GM21526 (cell line): ENCODE measurements around the gene SENP8.
"Not testable (repeated sequence)": the region's sequence is repeated elsewhere in the genome, so short reads cannot be mapped to it uniquely, and the experiment has no call there.

ENCODE experiments used
- ATAC-seq: cut with Tn5 transposase; IDR thresholded peaks from one replicate; pipeline ENCODE4 v1.9.1; 2021; ENCODE audit warnings: moderate library complexity; ENCODE audit not compliant: unreplicated experiment, low FRiP score

The SENP8 gene

DNA sequence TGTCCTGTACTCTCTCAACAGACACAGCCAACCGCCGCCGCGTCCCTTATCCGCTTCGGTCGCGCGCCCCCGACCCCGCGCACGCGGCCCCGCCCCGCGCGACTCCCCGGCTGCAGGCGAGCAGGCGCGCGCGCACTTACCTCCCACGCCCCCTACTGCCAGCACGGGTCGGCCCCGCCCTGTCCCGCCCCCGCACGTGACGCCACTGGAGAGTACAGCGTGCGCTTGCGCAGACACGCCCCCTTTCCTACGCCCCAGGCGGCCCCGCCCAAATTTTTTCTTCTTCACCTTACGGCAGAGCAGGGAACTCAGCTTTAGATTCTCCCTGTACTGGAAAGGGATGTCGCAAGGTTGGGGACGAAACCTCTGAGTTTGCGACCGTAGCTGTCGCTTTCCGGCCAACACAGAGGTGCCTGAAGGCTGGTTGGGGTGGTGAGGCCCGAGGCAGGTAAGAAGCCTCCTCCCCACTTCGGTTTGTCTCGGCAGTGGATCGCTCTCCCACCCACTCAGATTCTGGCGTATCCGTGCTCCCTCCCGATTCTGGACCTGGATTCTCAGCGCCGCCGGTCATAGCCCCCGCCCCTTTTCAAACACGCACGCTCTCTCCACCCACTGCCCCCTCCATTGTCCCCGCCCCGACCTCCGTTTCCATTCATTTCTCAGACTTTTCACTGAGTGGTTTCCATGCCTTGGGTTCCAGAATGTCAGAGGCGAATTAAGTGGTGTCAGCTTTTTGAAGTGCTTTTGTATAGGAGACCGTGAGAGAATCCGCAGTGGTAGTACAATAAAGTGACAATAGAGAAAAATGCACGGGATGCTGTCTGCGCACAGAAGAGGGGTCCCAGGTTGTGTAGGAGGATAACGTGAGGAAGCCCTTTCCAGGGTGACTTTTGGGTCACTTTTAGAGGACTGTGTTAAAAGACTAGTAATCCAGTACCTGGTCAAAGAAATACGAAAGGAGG is at the start of gene SENP8, which contains the start of gene MYO9A:
Gene SENP8, plus strand, starts transcription at position 387 of the 962 bp plus-strand sequence. CDS start 21,221 bp downstream, outside the sequence.
Gene MYO9A, minus strand, starts transcription at position 134 of the 962 bp plus-strand sequence. CDS start 71,587 bp downstream, outside the sequence.
- peak; percentile 55 for ATAC-seq

GRCh38 chr15:72068856-72069255 is 49.3 kb upstream of the SENP8 start:
- no peak for ATAC-seq

- ATAC-seq: no peak
Measured at GRCh38 chr15:72070817-72071447, 47.3 kb upstream of the SENP8 start.

- not testable (repeated sequence) for ATAC-seq
Measured at GRCh38 chr15:72071448-72071825, 46.8 kb upstream of the SENP8 start.

GRCh38 chr15:72074335-72075060 is 43.7 kb upstream of the SENP8 start:
- ATAC-seq: no peak

DNA sequence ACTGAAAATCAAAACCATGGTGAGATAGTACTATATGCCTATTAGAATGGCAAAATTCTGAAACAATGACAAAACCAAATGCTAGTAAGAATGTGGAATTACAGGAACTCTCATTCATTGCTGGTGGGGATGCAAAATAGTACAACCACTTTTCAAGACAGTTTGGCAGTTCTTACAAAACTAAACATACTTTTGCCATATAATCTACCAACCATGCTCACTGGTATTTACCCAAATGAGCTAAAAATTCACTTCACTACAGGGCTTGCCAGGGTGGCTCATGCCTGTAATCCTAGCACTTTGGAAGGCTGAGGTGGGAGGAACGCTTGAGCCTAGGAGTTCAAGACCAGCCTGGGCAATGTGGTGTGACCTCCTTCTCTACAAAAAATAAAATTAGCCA is 40.3 kb upstream of the SENP8 start:
- no peak for ATAC-seq

GRCh38 chr15:72078887-72079286 is 39.3 kb upstream of the SENP8 start:
- ATAC-seq: peak; percentile 70

DNA sequence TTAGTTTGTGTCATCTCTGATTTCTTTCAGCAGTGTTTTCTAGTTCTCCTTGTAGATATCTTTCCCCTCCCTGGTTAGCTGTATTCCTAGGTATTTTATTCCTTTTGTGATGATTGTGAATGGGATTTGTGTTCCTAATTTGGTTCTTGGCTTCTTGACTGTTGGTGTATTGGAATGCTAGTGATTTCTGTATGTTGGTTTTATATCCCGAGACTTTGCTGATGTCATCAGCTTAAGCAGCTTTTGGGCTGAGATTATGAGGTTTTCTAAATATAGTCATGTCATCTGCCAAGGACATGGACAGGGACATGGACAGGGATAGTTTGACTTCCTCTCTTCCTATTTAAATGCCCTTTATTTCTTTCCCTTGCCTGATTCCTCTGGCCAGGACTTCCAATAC is 36.0 kb upstream of the SENP8 start:
- no peak for ATAC-seq

GRCh38 chr15:72086010-72086697 is 32.0 kb upstream of the SENP8 start:
- no peak for ATAC-seq

GRCh38 chr15:72086920-72087648 is 31.1 kb upstream of the SENP8 start:
- ATAC-seq: no peak

DNA sequence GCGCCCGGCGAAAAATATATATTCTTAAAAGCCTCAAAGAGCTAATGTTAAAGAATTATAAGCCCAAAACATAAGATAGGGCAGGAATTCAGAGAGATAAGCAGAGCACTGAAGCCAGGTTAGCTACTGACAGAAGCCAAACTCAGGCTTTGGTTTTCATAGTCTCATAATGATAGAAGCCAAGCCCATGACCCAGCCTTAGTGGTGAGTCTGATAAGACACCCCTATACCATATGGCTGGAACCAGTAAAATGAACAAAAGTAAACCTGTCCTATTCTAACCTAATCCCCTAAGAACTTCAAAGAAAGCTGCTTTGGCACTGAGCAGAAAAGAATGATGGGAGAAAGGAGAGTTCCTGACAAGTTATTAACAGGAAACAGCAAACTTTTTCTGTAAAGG is 26.2 kb upstream of the SENP8 start:
- ATAC-seq: no peak

- no peak for ATAC-seq
Measured at GRCh38 chr15:72092691-72093090, 25.5 kb upstream of the SENP8 start.

GRCh38 chr15:72096796-72097195 is 21.4 kb upstream of the SENP8 start:
- no peak for ATAC-seq

DNA sequence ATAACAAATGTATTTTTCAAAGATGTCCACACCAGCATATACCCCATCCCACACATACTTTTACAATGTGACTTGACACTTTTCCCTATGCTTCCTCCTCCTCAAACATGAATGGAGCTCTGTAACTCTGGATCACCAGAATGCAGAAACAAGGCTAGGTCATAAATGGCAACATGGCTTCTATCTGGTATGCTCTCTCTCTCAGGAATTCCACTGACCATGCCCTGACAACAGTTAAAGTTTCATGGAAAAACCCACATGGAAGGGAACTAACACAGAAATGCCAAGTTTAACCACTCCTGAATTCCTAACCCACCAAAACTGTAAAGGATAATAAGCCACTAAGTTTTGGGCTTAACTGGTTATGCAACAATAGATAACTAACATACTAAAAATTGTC is 20.2 kb upstream of the SENP8 start:
- no peak for ATAC-seq

- no peak for ATAC-seq
Measured at GRCh38 chr15:72099155-72099554, 19.0 kb upstream of the SENP8 start.

- ATAC-seq: not testable (repeated sequence)
Measured at GRCh38 chr15:72100551-72100950, 17.7 kb upstream of the SENP8 start.

DNA sequence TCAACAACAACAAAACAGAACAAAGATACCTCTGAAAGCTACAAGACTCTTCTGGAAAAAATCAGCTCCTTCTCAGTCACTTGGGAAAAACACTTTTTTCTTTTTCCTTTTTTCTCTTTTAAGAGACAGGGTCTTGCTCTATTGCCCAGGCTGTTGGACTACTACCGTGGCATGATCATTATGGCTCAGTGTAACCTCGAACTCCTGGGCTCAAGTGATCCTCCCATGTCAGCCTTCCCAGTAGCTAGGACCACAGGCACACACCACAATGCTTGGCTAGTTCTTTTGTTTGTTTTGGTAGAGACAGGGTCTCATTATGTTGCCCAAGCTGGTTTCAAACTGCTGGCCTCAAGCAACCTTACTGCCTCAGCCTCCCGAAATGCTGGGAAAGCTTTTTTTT is 13.1 kb upstream of the SENP8 start:
- ATAC-seq: no peak

DNA sequence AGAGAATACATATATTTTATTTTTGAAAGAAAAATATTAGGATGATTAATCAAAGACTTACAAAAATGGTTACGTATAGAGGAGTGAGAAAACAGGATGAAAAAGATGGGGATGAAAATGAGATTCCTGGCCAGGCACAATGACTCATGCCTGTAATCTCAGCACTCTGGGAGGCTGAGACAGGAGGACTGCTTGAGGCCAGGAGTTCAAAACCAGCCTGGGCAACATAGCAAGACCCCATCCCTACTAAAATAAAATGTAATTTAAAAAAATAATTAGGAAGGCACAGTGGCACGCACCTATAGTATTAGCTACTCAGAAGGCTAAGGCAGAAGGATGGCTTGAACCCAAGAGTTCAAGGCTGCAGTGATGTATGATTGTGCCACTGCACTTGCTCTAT is 12.1 kb upstream of the SENP8 start:
- ATAC-seq: no peak

DNA sequence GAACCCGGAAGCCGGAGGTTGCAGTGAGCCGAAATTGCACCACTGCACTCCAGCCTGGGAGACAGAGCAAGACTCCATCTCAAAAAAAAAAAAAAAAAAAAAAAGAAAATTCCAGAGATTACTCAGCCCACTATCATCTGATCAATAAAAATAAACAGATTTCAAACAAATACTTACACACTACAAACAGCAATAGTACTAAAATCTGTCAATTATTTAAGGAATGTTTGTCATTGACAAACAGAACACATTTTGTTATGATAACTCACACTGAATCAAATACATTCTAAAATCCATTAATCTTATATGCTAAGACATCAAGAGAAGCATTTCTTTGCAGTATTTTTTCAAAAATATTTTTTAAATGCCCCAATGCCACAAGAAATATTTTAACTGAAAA is 7.8 kb upstream of the SENP8 start:
- ATAC-seq: no peak

DNA sequence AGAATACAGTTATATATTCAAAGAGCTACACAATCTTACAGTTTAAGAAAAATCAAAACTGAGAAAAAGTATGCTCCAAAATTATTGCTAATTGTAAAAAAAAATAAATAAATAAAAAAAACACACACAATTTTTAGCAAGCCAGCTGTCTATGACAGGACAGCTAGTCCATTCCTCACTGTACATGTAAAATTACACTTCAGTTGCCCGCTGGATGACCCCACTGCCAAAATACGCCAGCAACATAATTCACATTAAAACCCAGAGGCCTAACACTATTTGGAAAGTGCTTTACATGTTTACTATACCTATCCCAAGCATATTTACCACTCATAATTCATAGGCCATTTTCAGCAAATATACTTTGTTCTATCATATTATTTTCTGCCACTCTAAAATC is 6.1 kb upstream of the SENP8 start:
- ATAC-seq: no peak
